Measurements from ENCODE around the gene UBE2QL1. TPM values are rescaled to one million over a fixed set of nuclear protein-coding genes. Genes with fewer than 3 reads are reported as not detected.

The UBE2QL1 gene
- total RNA-seq, 1 experiment from 2014 or later = not detected

GRCh38 chr5:6540111-6540827 is 91.6 kb downstream of the UBE2QL1 start:
- no peak for DNase-seq (ENCODE audit: low read depth)
- in situ Hi-C loops (cut with HindIII; ENCODE audit: low pct_unique_long_range_greater_than_20kb, low sequenced_read_pairs) = no loop called here

DNA sequence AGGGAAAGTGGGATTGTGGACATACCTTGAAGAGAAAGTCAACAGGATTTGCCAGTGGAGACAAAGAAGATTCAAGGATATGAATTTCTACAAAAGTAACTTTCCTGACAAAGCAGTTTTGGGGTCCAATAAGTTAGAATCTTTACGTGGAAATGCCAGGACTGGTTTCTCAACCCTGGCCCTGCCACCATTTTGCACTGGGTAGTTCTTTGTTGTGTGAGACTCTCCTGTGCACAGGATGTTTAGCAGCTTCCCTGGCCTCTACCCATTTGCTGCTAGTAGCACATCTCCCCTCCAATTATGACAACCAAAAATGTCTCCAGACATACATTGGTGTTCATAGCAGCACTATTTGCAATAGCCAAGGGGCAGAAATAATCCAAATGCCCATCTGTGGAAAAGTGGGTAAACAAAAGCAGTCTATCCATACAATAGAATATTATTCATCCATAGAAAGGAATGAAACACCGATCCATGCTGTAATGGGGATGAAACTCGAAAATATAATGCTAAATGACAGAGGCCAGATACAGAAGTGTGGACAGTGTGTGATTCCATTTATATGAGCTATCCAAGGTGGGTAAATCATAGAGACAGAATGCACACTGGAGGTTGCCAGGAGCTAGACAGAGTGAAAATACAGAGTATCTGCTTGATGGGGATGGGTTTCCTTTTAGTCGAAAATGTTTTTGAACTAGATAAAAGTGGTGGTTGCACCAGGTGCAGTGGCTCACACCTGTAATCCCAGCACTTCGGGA is 92.8 kb downstream of the UBE2QL1 start:
- no peak for DNase-seq (ENCODE audit: low read depth)
- in situ Hi-C loops (cut with HindIII; ENCODE audit: low pct_unique_long_range_greater_than_20kb, low sequenced_read_pairs) = no loop called here

DNA sequence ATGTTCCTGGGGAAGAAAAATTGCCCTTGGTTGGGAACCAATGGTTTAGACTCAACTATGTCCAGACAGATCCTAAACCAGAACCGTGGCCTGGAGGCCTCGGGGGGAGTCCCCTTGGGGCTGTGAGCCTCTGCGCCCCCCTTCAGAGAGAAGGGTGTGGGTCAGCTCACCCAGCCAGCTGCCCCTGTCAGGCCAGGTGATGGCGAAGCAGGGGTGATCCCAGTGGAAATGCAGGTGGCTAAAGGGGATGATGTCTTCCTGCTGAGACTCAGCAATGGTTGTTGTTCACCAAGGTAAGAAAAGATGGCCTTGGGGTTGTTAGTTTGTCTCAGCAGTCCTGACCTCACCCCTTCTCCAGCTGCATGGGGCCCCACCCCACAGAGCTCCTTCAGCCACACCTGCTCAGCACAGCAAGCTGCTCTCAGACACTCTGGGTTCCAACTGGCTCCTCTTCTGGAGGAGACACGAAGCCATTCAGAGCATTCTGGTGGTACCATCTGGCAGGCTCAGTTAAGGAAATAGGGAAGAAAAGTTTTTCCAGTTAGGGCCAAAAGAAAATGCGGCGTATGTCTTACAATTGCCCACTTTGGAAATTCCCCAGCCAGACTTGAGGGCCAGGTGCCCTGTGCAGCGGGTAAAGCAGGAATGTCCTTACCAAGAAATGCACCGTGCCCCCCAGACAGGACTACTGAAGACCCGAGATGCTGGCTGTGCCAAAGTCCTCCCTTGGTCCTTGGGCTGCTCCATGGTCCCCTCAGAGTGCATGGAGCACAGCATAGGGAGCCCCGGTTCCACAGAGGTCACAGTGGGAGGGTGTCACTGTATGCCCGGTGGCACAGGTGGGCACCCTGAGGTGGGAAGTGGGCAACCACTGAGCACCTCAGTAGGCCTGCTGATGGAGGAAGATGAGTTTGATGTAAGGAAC is 94.0 kb downstream of the UBE2QL1 start:
- in situ Hi-C loops (cut with HindIII; ENCODE audit: low pct_unique_long_range_greater_than_20kb, low sequenced_read_pairs) = no loop called here

DNA sequence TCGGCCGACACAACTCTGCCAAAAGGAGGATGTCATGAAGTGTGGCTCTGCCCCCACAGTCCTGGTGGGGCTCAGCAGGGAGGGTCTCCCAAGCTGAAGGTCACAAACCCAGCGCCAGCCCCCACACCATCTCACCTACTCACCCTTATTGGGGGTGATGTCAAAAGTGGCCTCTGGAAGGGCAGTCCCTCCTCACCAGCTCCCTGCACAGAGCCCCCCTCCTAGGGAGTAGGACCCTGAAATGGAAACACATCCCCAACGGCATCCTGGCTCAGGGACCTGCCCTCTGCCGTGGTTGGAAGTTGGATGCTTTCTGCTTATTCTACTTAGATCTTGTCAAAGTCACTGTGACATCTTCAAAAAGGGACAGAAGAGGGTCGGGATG is 94.7 kb downstream of the UBE2QL1 start:
- in situ Hi-C loops (cut with HindIII; ENCODE audit: low pct_unique_long_range_greater_than_20kb, low sequenced_read_pairs) = no loop called here

More for the DNA sequence above, 94.0 kb downstream of the UBE2QL1 start:
- DNase-seq (ENCODE audit: low read depth) = no peak

GRCh38 chr5:6543830-6544560 is 95.3 kb downstream of the UBE2QL1 start:
- in situ Hi-C loops (cut with HindIII; ENCODE audit: low pct_unique_long_range_greater_than_20kb, low sequenced_read_pairs) = no loop called here
- DNase-seq (ENCODE audit: low read depth) = no peak

More for the DNA sequence above, 94.7 kb downstream of the UBE2QL1 start:
- no peak for DNase-seq (ENCODE audit: low read depth)

Other genes starting within 250 kb of the UBE2QL1 start
- gene MED10, start 70.3 kb upstream of the UBE2QL1 start, total RNA-seq (2014; rRNA removed; shearing (Covaris generic); ENCODE audit: low replicate concordance) = 35.6 and 53.5 TPM in 2 replicates
- 38.3 and 40.5 TPM in 2 replicates for gene NSUN2, start 184.2 kb downstream of the UBE2QL1 start, total RNA-seq (2014; rRNA removed; shearing (Covaris generic); ENCODE audit: low replicate concordance)
- gene SRD5A1, start 184.6 kb downstream of the UBE2QL1 start, total RNA-seq (2014; rRNA removed; shearing (Covaris generic); ENCODE audit: low replicate concordance) = 54.2 and 69.0 TPM in 2 replicates